Adrenal gland (tissue), 5 donors: Measurements from ENCODE around the gene EXOC6B.

Experiments
- CTCF ChIP-seq, 6 experiments: fragments of 450-650 bp in 4 of 6; fragments of 200-600 bp in 2 of 6; sonication (generic) in 1 of 6; IDR thresholded peaks; 1 replicate in 5 of 6; 2 replicates in 1 of 6; pipeline versions ENCODE4 v1.5.1 to v1.8.0; 2016 to 2021; ENCODE audit warnings: antibody characterized with exemption in 6 of 6, mild to moderate bottlenecking in 2 of 6, moderate library complexity in 1 of 6
- POLR2A ChIP-seq, 2 donors: fragments of 450-650 bp; IDR thresholded peaks; one replicate each; pipeline ENCODE4 v1.6.1; 2017; ENCODE audit warnings: antibody characterized with exemption in 2 of 2, mild to moderate bottlenecking in 2 of 2, moderate library complexity in 1 of 2
- donor health status: DM: no; HTN: no; CAD: no.

- TF ChIP-seq CTCF (IDR thresholded peaks at IDR 0.05) (no peak), POLR2A (IDR thresholded peaks at IDR 0.05) (no peak)
Measured at GRCh38 chr2:72271766-72272641, 553.8 kb downstream of the EXOC6B start.
